HG03103 (cell line): ENCODE measurements around the gene ZBTB7B.
"Not testable (repeated sequence)": the region's sequence is repeated elsewhere in the genome, so short reads cannot be mapped to it uniquely, and the experiment has no call there.

Experiments used
- ATAC-seq: cut with Tn5 transposase; IDR thresholded peaks from one replicate; pipeline ENCODE4 v1.9.1; 2021; ENCODE audit warnings: low read depth; ENCODE audit not compliant: unreplicated experiment

Gene ZBTB7B

GRCh38 chr1:154967331-154967950 lies 35.2 kb upstream of the ZBTB7B start:
- ATAC-seq = no peak

GRCh38 chr1:154968731-154969130 lies 33.9 kb upstream of the ZBTB7B start:
- no peak for ATAC-seq

GRCh38 chr1:154969246-154969645 lies 33.4 kb upstream of the ZBTB7B start:
- ATAC-seq = no peak

- no peak for ATAC-seq
Measured at GRCh38 chr1:154969860-154970452, 32.6 kb upstream of the ZBTB7B start.

GRCh38 chr1:154970631-154971340 lies 31.8 kb upstream of the ZBTB7B start, which contains the start of gene SHC1:
Gene SHC1 (minus strand): TSS chr1:154970747. CDS start chr1:154970526, 221 bp downstream.
- no peak for ATAC-seq

- ATAC-seq = no peak
Measured at GRCh38 chr1:154971341-154971998, 31.1 kb upstream of the ZBTB7B start.

GRCh38 chr1:154972213-154972516 lies 30.4 kb upstream of the ZBTB7B start:
- no peak for ATAC-seq

- no peak for ATAC-seq
Measured at GRCh38 chr1:154972517-154973343, 29.9 kb upstream of the ZBTB7B start.

GRCh38 chr1:154973344-154974101 lies 29.1 kb upstream of the ZBTB7B start:
- ATAC-seq = no peak

- peak; percentile 66 for ATAC-seq
Measured at GRCh38 chr1:154974102-154974807, 28.3 kb upstream of the ZBTB7B start, which contains the start of gene CKS1B. Gene CKS1B (plus strand): TSS chr1:154974681. CDS start chr1:154974746, 65 bp downstream.

- ATAC-seq = peak; percentile 33
Measured at GRCh38 chr1:154974808-154975408, 27.7 kb upstream of the ZBTB7B start.

GRCh38 chr1:154975409-154976059 lies 27.1 kb upstream of the ZBTB7B start:
- ATAC-seq = no peak

- ATAC-seq = not testable (repeated sequence)
Measured at GRCh38 chr1:154977762-154978161, 24.8 kb upstream of the ZBTB7B start.

- no peak for ATAC-seq
Measured at GRCh38 chr1:154978360-154978759, 24.2 kb upstream of the ZBTB7B start.

GRCh38 chr1:154982341-154982740 lies 20.3 kb upstream of the ZBTB7B start:
- no peak for ATAC-seq

GRCh38 chr1:154982897-154983648 lies 19.5 kb upstream of the ZBTB7B start, which contains the start of gene FLAD1:
Gene FLAD1 (plus strand): TSS chr1:154983344. CDS start chr1:154983695, 351 bp downstream.
- peak; percentile 95 for ATAC-seq

GRCh38 chr1:154983776-154984466 lies 18.7 kb upstream of the ZBTB7B start:
- ATAC-seq = no peak
